K562 (cell line): ENCODE data around the gene FXYD4. TPM values are rescaled to one million over a fixed set of nuclear protein-coding genes. Genes with fewer than 3 reads are reported as not detected.

Experiments
- MCM3 ChIP-seq: fragments of 450-650 bp; IDR thresholded peaks from 2 replicates; pipeline ENCODE4 v1.6.1; 2016
- MNT ChIP-seq, 2 experiments: fragments of 450-650 bp; conservative IDR thresholded peaks; 2 replicates each; pipeline ENCODE4 v1.6.1; 2017; ENCODE audit warnings: mild to moderate bottlenecking in 2 of 2, moderate library complexity in 2 of 2
- NELFE ChIP-seq: IDR thresholded peaks from 2 replicates; pipeline ENCODE4 v1.6.1; 2011; ENCODE audit warnings: mild to moderate bottlenecking; ENCODE audit not compliant: insufficient read depth, insufficient read length
- SMARCE1 ChIP-seq: fragments of 450-650 bp; IDR thresholded peaks from 2 replicates; pipeline ENCODE4 v1.7.1; 2016; ENCODE audit warnings: mild to moderate bottlenecking
- USF1 ChIP-seq: sonication (generic); formaldehyde crosslinking; IDR thresholded peaks from 2 replicates; pipeline ENCODE4 v1.9.0; 2022; ENCODE audit warnings: mild to moderate bottlenecking, missing genetic modification reagents
- XRCC5 ChIP-seq: fragments of 200-400 bp; formaldehyde crosslinking; IDR thresholded peaks from 2 replicates; pipeline ENCODE4 v1.6.1; 2017; ENCODE audit warnings: low read depth, mild to moderate bottlenecking, low read length
- YY1 ChIP-seq, 3 experiments: IDR thresholded peaks; 2 replicates each; pipeline ENCODE4 v1.6.1; 2011; ENCODE audit warnings: low read length in 2 of 3, mild to moderate bottlenecking in 2 of 3, moderate library complexity in 2 of 3, borderline replicate concordance in 1 of 3, control low read depth in 1 of 3, low read depth in 1 of 3; ENCODE audit not compliant: insufficient read depth in 3 of 3, insufficient replicate concordance in 2 of 3, control insufficient read depth in 1 of 3, insufficient read length in 1 of 3; ENCODE audit errors: extremely low read depth in 1 of 3
- ZBTB40 ChIP-seq, 2 experiments: fragments of 450-650 bp in 1 of 2; sonication (generic) in 1 of 2; formaldehyde crosslinking in 1 of 2; IDR thresholded peaks; 2 replicates each; pipeline versions ENCODE4 v1.7.1 to v1.9.0; 2016 to 2022; ENCODE audit warnings: inconsistent platforms in 1 of 2, mild to moderate bottlenecking in 1 of 2, missing genetic modification reagents in 1 of 2
- ZKSCAN1 ChIP-seq: fragments of 150-350 bp; IDR thresholded peaks from 2 replicates; pipeline ENCODE4 v1.6.1; 2016; ENCODE audit warnings: low read depth, low read length
- ZKSCAN3 ChIP-seq: fragments of 250-450 bp; sonication (Bioruptor Pico); IDR thresholded peaks from 2 replicates; pipeline ENCODE4 v1.4.0; 2020
- polyA plus RNA-seq, 8 experiments: library from polyadenylated mRNA; depleted of rRNA in 4 of 8; stranded (reverse) in 5 of 8; unstranded in 3 of 8; fragments of >200 nt; fragmentation: Nextera tagmentation in 2 of 8; fragmentation: Illumina TruSeq in 1 of 8; extraction: Ambion mirVana in 2 of 8; extraction: Trizol in 1 of 8; gene quantifications; 2 replicates each; pipeline versions ENCODE4 v1.2.1 to v1.2.3, GENCODE V29; 2011 to 2014; ENCODE audit warnings: inconsistent platforms in 1 of 8, missing spikeins in 1 of 8
- total RNA-seq, 7 experiments: library from RNA; depleted of rRNA in 6 of 7; stranded (reverse); fragments of >200 nt in 6 of 7; fragmentation: Illumina TruSeq in 2 of 7; extraction: Trizol in 2 of 7; gene quantifications; 2 replicates each; pipeline versions ENCODE4 v1.2.1 to v1.2.3, GENCODE V29; 2011 to 2021; ENCODE audit warnings: low replicate concordance in 1 of 7
- TF ChIP-seq, protein P1 (sequence below): fragments of 450-650 bp; conservative IDR thresholded peaks from 2 replicates; pipeline ENCODE4 v1.6.1; 2016; ENCODE audit warnings: missing genetic modification characterization, low read depth, mild to moderate bottlenecking, control low read depth, missing compliant biosample characterization

The FXYD4 gene
- total and polyA plus RNA-seq, 9 of the 15 experiments (the other 6 are each of a cell fraction or from before 2014, with no cell fraction given) = not detected

GRCh38 chr10:43409385-43410109, 38.1 kb downstream of the FXYD4 start (continued):
- no peak for TF ChIP-seq XRCC5
- no peak for TF ChIP-seq ZKSCAN3 (CRISPR knock-in tag)
- peak; percentile 18; the same call in 1 of the 2 replicates for TF ChIP-seq ZBTB40 (IDR thresholded peaks at IDR 0.05)
- TF ChIP-seq ZBTB40 (CRISPR knock-in tag; IDR thresholded peaks at IDR 0.05) = no peak
- no peak for TF ChIP-seq NELFE
- no peak for TF ChIP-seq ZKSCAN1
- TF ChIP-seq YY1 (IDR thresholded peaks at IDR 0.05; ENCODE audit: borderline replicate concordance in 1 of 3, control insufficient read depth in 1 of 3, extremely low read depth in 1 of 3, insufficient read depth in 3 of 3, insufficient read length in 1 of 3, insufficient replicate concordance in 2 of 3, low read depth in 1 of 3, low read length in 2 of 3) = no peak
- no peak for TF ChIP-seq USF1 (CRISPR knock-in tag)
- TF ChIP-seq MNT (conservative IDR thresholded peaks at IDR 0.05) = no peak
- TF ChIP-seq SMARCE1 = peak; percentile 48
- TF ChIP-seq, protein P1, sequence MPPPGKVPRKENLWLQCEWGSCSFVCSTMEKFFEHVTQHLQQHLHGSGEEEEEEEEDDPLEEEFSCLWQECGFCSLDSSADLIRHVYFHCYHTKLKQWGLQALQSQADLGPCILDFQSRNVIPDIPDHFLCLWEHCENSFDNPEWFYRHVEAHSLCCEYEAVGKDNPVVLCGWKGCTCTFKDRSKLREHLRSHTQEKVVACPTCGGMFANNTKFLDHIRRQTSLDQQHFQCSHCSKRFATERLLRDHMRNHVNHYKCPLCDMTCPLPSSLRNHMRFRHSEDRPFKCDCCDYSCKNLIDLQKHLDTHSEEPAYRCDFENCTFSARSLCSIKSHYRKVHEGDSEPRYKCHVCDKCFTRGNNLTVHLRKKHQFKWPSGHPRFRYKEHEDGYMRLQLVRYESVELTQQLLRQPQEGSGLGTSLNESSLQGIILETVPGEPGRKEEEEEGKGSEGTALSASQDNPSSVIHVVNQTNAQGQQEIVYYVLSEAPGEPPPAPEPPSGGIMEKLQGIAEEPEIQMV = no peak
- no peak for TF ChIP-seq MCM3
